HG03469 (cell line): ENCODE measurements around the gene COLEC12.
"Not testable (repeated sequence)": the region's sequence is repeated elsewhere in the genome, so short reads cannot be mapped to it uniquely, and the experiment has no call there.

Source experiments
- ATAC-seq: cut with Tn5 transposase; IDR thresholded peaks from one replicate; pipeline ENCODE4 v1.9.1; 2021; ENCODE audit warnings: mild to moderate bottlenecking, moderate library complexity, moderate number of reproducible peaks; ENCODE audit not compliant: unreplicated experiment

COLEC12 gene

GRCh38 chr18:332721-333510, 167.6 kb downstream of the COLEC12 start:
- ATAC-seq, result no peak

- ATAC-seq, result no peak
Measured at GRCh38 chr18:332007-332406, 168.5 kb downstream of the COLEC12 start.

DNA sequence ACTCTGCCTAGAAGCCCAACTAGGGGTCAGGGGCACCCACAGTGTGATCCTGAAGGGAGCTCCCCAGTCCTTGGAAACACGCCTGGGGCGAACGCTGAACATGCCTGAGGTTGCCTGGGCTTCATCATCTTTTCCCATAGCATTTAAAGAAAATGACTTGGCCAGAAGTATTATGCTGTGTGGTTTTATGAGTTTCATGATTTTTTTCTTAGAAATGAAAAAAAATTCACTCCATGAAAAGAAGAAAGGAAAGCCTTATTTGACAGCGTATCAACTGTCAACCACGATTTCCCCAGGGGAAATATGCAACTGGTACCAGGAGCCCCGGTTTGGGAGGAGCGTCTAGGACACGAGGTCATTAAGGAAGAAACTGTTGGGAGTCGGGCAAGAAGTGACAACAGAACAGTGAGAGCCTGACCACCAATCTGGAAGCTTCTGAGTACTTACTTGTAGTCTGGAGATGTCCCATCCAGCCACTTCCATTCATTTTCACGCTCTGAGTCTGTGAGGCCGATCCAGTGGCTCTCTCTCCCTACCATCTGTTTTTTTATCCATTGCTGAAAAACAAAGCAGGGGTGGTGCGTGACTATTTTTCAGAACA, 169.2 kb downstream of the COLEC12 start:
- no peak for ATAC-seq

- ATAC-seq, result no peak
Measured at GRCh38 chr18:328928-329327, 171.6 kb downstream of the COLEC12 start.

DNA sequence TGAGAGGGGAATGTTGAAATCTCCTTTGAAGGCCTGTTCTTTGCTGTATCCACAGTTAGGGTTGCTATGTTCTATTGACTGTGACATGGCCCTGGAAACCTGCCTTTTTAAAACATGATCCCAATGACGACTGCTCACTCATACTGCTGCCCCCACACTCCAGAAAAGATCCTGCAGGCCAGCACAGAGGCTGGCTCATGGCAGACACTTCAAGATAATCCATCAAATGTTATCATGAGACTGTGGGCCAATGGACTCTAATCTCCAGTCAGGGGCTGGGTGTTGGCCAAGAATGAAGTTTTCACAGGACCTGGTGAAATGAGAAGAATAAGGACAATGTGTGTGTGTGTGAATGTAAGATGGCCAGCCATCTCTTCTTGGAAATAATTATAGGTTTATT, 173.7 kb downstream of the COLEC12 start:
- no peak for ATAC-seq

DNA sequence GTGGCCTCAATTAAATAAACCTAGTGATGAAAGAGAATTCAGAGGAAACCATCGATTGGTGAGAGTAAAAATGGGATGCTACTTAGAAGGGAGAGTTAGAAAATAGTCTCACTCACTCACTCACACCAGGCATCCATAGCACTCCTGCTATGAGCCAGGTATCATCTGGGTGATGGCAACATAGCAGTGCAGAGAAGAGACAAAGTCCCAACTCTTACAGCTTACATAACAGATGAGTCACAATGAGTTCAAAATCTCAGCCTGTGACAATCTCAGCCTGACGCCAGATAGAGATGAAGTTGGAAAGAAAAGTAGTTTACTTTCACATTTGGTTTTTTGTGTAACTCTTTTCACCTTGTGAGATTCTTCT, 177.3 kb downstream of the COLEC12 start:
- no peak for ATAC-seq

GRCh38 chr18:321865-322467, 178.5 kb downstream of the COLEC12 start:
- no peak for ATAC-seq

GRCh38 chr18:320155-320554, 180.3 kb downstream of the COLEC12 start:
- no peak for ATAC-seq

DNA sequence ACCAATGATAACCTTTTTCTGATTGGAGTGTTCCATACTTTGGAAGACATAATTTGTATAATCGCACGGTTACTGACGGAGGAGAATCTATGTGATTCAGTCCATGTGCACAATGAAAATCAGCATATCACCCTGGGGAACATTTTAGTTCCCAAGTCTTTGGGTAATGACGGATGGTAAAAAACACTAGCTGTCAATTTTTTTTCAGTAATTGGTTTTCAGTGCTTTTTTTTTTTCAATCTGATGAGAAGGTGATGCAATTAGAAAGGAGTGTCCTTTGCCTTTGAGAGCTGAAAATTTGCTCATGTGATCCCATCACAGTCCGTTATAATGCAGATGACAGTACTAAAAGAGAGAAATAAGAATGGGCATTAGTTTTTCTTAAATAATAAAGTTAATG, 180.8 kb downstream of the COLEC12 start:
- no peak for ATAC-seq

- ATAC-seq, result no peak
Measured at GRCh38 chr18:318791-319291, 181.7 kb downstream of the COLEC12 start.

DNA sequence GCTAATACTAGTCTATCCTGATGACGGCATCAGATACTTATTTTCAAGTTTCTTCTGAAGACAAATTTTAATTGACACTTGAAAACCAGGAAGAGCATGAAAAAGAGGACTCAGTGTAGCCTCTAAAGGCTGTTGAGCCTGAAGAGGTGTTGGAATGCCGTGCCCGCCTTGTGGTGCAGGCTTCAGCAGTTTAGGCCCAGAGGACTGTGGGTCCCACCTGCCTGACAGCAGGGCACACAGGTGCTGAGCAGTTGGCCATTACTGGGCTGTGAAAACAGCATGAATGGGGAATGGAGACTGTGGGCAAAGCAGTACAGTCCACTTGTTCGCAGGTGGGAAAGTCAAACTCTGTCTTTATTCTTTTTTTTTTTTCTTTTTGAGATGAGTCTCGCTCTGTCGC, 182.9 kb downstream of the COLEC12 start:
- ATAC-seq, result no peak

DNA sequence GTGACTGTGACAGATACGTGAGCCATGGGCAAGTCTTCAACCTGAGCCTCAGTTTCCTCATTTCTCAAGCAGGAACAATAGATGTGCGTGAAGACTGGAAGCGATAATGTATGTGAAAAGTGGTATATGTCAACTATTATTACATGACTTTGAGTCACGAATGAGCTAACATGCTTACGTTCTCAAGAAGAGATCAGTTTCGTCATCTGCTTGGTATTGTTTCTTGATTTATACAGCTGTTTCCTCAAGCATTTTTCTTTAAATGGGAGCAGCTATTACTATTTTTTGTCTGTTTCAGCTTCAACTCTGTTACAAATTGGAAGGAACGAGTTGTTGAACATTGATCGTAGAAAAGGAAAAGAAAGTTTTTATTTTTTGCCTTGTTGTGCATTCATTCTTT, 184.1 kb downstream of the COLEC12 start:
- ATAC-seq, result no peak

DNA sequence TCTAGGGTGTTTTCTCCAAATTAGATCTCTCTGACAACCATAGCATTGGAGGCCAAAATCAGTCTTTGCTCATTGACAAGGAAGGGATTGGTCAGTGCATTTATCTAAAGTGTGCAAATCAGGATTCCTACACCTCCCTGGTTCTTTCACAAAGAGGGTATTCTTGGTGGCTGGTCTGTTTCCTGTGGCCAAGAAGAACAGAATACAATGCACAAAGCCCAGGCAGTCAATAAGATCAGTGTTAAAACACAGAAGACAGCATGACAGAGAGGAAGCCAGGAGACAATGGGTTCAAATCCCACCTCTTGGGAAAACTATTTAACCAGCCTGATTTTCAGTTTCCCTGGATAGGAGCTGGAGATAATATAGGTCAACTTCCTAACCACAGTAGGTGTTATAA, 186.6 kb downstream of the COLEC12 start:
- ATAC-seq, result no peak

GRCh38 chr18:312415-312814, 188.1 kb downstream of the COLEC12 start:
- no peak for ATAC-seq

DNA sequence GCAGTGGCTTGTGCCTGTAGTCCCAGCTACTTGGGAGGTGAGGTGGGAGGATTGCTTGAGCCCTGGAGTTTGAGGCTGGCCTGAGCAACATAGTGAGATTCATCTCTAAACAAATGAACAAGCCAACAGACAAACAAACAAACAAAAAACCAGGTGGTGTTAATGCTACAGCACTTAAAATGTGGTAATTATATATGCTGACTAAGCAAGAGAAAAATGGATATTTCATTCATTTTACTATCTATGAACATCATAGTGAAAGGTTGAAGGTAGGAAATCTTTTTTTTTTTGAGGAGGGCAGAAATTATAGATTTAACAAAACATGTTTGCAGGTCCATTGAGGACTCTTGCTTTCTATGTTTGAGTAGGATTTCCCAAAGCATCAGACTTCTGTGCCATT, 190.5 kb downstream of the COLEC12 start:
- ATAC-seq, result no peak

GRCh38 chr18:308086-308485, 192.4 kb downstream of the COLEC12 start:
- ATAC-seq, result not testable (repeated sequence)

- ATAC-seq, result no peak
Measured at GRCh38 chr18:306608-307255, 193.8 kb downstream of the COLEC12 start.

- no peak for ATAC-seq
Measured at GRCh38 chr18:305003-305501, 195.4 kb downstream of the COLEC12 start.

DNA sequence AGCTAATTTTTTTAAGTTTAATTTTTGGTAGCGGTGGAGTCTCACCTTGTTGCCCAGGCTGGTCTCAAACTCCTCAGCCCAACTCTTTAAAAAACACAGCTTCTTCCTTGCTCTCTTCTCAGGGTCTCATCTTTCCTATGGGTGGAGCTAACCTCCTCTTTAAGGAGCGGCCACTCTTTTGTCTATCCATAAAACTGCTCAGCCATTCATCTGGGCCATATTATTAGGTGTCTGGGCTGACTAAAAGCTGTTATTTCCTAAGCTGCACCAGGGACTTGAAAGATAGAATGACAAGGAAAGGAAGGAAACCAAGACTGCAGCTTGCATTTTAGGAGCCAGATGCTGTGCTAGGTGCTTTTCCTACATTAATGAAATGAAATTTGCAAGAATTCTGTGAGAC, 196.9 kb downstream of the COLEC12 start:
- ATAC-seq, result no peak

DNA sequence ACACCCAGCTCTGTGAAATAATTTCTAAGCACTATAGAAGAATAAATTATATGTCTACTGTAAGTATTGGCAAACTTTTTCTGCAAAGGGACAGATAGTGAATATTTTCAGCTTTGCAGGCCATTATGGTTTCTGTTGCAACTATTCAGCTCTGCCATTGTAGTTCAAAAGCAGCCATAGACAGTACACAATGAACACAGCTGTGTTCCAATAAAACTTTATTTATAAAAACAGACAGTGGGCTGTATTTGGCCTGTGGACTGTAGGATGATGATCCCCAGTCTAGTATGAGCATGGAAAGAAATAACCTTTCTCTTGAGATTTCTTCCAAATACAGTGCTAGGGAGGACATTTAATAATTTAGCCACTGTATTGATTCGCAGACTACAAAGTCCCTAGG, 197.5 kb downstream of the COLEC12 start:
- ATAC-seq, result no peak

DNA sequence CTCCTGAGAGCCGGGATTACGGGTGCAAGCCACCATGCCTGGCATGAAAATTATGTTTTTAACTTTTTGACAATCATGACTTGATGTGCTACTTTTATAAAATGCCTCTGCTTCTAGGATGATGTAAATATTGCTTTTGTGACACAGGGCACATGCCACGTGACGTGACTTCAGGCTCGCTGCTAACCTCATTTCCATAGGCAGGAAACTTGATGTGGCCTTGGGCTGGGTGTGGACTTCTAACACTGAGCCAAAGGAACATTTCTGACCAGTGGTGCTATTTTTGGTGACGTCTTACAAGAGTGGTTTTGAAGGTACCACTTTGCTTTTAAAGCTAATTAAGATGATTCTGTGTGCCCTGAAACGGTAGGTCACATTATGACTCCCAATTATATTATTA, 198.4 kb downstream of the COLEC12 start:
- no peak for ATAC-seq
